IMR-90 (cell line): ENCODE results near the gene RFX2. TPM values are rescaled to one million over a fixed set of nuclear protein-coding genes. Genes with fewer than 3 reads are reported as not detected.

ENCODE experiments used
- ATAC-seq: fragments of 200-7000 bp; cut with Tn5 transposase; 2 replicates; pipeline ENCODE4 v1.9.1; 2020; ENCODE audit warnings: low read depth, mild to moderate bottlenecking, moderate library complexity
- BruUV-seq: library from RNA; stranded (reverse); fragments of 400-500 nt; replicated peaks from 2 replicates; lab custom pipeline; 2021; lab: Mats Ljungman, UMichigan
- CTCF ChIA-PET: fragments of 300-600 bp; formaldehyde crosslinking; extraction: SDS; loops from one replicate; lab custom pipeline; 2021; ENCODE audit warnings: antibody characterized with exemption; lab: Yijun Ruan, JAX
- POLR2A ChIA-PET: fragments of 300-600 bp; sonication (Branson Sonifier 250); formaldehyde crosslinking; loops from one replicate; lab custom pipeline; 2022; ENCODE audit warnings: antibody characterized with exemption; ENCODE audit not compliant: unreplicated experiment; lab: Charles Lee
- DNase-seq: peaks from one replicate; pipeline ENCODE4 v3.0.0; 2013
- H2AFZ ChIP-seq: replicated peaks from 2 replicates; pipeline ENCODE3; 2013; ENCODE audit warnings: low read length, mild to moderate bottlenecking; ENCODE audit not compliant: poor library complexity
- H2AK5ac ChIP-seq: 2 replicates; pipeline ENCODE4 v1.6.1; 2013; ENCODE audit warnings: low read depth, low read length, inconsistent platforms
- H2AK9ac ChIP-seq: replicated peaks from 2 replicates; pipeline ENCODE3; 2013; ENCODE audit warnings: mild to moderate bottlenecking, low read depth, low read length, moderate library complexity; ENCODE audit not compliant: poor library complexity
- H2BK120ac ChIP-seq: 2 replicates; pipeline ENCODE4 v1.6.1; 2013; ENCODE audit warnings: low read depth, low read length, inconsistent platforms
- H2BK15ac ChIP-seq: 3 replicates; pipeline ENCODE4 v1.6.1; 2013; ENCODE audit warnings: low read depth, low read length, inconsistent platforms
- H2BK20ac ChIP-seq: 2 replicates; pipeline ENCODE4 v1.6.1; 2013; ENCODE audit warnings: low read depth, mild to moderate bottlenecking, inconsistent platforms, low read length, moderate library complexity
- H2BK5ac ChIP-seq: 2 replicates; pipeline ENCODE4 v1.6.1; 2013; ENCODE audit warnings: mild to moderate bottlenecking, low read depth, low read length, inconsistent platforms; ENCODE audit not compliant: poor library complexity, severe bottlenecking
- H3K14ac ChIP-seq: replicated peaks from 2 replicates; pipeline ENCODE4 v1.6.1; 2013; ENCODE audit warnings: low read depth, low read length, inconsistent platforms
- H3K18ac ChIP-seq: 2 replicates; pipeline ENCODE4 v1.6.1; 2013; ENCODE audit warnings: low read depth, low read length, control low read depth
- H3K23ac ChIP-seq: 2 replicates; pipeline ENCODE4 v1.6.1; 2013; ENCODE audit warnings: low read depth, low read length, inconsistent platforms
- H3K27ac ChIP-seq: 2 replicates; pipeline ENCODE4 v1.5.1; 2013; ENCODE audit warnings: mild to moderate bottlenecking, control low read depth, low read length; ENCODE audit not compliant: insufficient read depth
- H3K27me3 ChIP-seq: 2 replicates; pipeline ENCODE4 v1.6.1; 2013; ENCODE audit warnings: low read length; ENCODE audit not compliant: control insufficient read depth, insufficient read depth
- H3K36me3 ChIP-seq: 2 replicates; pipeline ENCODE4 v1.6.1; 2013; ENCODE audit warnings: low read length, mixed read lengths; ENCODE audit not compliant: control insufficient read depth, insufficient read depth
- H3K4ac ChIP-seq: 2 replicates; pipeline ENCODE4 v1.6.1; 2013; ENCODE audit warnings: low read depth, low read length, inconsistent platforms
- H3K4me1 ChIP-seq: 2 replicates; pipeline ENCODE4 v1.6.1; 2013; ENCODE audit warnings: low read length, mixed read lengths; ENCODE audit not compliant: control insufficient read depth, insufficient read depth
- H3K4me2 ChIP-seq: 2 replicates; pipeline ENCODE4 v1.6.1; 2013; ENCODE audit warnings: low read depth, mild to moderate bottlenecking, control low read depth, low read length, moderate library complexity
- H3K4me3 ChIP-seq: 2 replicates; pipeline ENCODE4 v1.5.1; 2013; ENCODE audit warnings: low read depth, mild to moderate bottlenecking, control low read depth, low read length, moderate library complexity; ENCODE audit not compliant: insufficient read depth
- H3K56ac ChIP-seq: 2 replicates; pipeline ENCODE4 v1.6.1; 2013; ENCODE audit warnings: low read length, inconsistent platforms; ENCODE audit not compliant: insufficient read depth; ENCODE audit errors: extremely low read depth
- H3K79me1 ChIP-seq, 2 experiments: 2 replicates each; pipeline ENCODE4 v1.6.1; 2013; ENCODE audit warnings: low read length in 2 of 2, inconsistent platforms in 1 of 2, low read depth in 1 of 2
- H3K9ac ChIP-seq: 2 replicates; pipeline ENCODE4 v1.6.1; 2013; ENCODE audit warnings: low read depth, low read length, control low read depth
- H3K9me1 ChIP-seq: 2 replicates; pipeline ENCODE4 v1.6.1; 2013; ENCODE audit warnings: low read length, inconsistent platforms; ENCODE audit not compliant: insufficient read depth
- H3K9me3 ChIP-seq: 2 replicates; pipeline ENCODE4 v1.6.1; 2013; ENCODE audit warnings: low read length; ENCODE audit not compliant: control insufficient read depth, insufficient read depth
- H4K20me1 ChIP-seq: 2 replicates; pipeline ENCODE4 v1.6.1; 2013; ENCODE audit warnings: low read length, inconsistent platforms; ENCODE audit not compliant: insufficient read depth
- H4K5ac ChIP-seq: 2 replicates; pipeline ENCODE4 v1.6.1; 2013; ENCODE audit warnings: mild to moderate bottlenecking, low read depth, low read length, control low read depth
- H4K8ac ChIP-seq, 2 experiments: 2 replicates each; pipeline ENCODE4 v1.6.1; 2013; ENCODE audit warnings: low read depth in 2 of 2, low read length in 2 of 2, control low read depth in 1 of 2, inconsistent platforms in 1 of 2
- H4K91ac ChIP-seq: 2 replicates; pipeline ENCODE4 v1.6.1; 2013; ENCODE audit warnings: low read depth, low read length, inconsistent platforms; ENCODE audit not compliant: insufficient read depth
- CEBPB ChIP-seq: IDR thresholded peaks from 2 replicates; pipeline ENCODE4 v1.6.1; 2012; ENCODE audit warnings: low read depth, low read length, improper control_type of control experiment
- CHD1 ChIP-seq: IDR thresholded peaks from 2 replicates; pipeline ENCODE4 v1.6.1; 2012; ENCODE audit warnings: low read depth, low read length, improper control_type of control experiment
- CTCF ChIP-seq: conservative IDR thresholded peaks from 2 replicates; pipeline ENCODE4 v1.5.1; 2012; ENCODE audit warnings: mild to moderate bottlenecking, low read depth, low read length, improper control_type of control experiment
- ELK1 ChIP-seq: fragments of 150-350 bp; IDR thresholded peaks from 2 replicates; pipeline ENCODE4 v1.6.1; 2016; ENCODE audit warnings: low read depth, mild to moderate bottlenecking, low read length, moderate library complexity, borderline replicate concordance
- MAFK ChIP-seq: IDR thresholded peaks from 2 replicates; pipeline ENCODE4 v1.6.1; 2012; ENCODE audit warnings: low read depth, low read length, improper control_type of control experiment
- MAZ ChIP-seq: IDR thresholded peaks from 2 replicates; pipeline ENCODE4 v1.6.1; 2012; ENCODE audit warnings: low read depth, mild to moderate bottlenecking, low read length, improper control_type of control experiment, moderate library complexity, borderline replicate concordance
- USF2 ChIP-seq: fragments of 150-350 bp; IDR thresholded peaks from 2 replicates; pipeline ENCODE4 v1.6.1; 2017; ENCODE audit warnings: mild to moderate bottlenecking, antibody characterized with exemption, low read length, low read depth
- WGBS, 2 experiments: methylation state at CpG; one replicate each; pipeline versions ENCODE4 v1.1.5 to v1.1.7; 2013; ENCODE audit warnings: missing lambda C conversion rate in 2 of 2; ENCODE audit not compliant: insufficient read length in 1 of 2; ENCODE audit errors: extremely low coverage in 2 of 2; 5-methylcytosine and 5-hydroxymethylcytosine counted together
- dilution Hi-C: fragments of 300-500 bp; cut with HindIII; formaldehyde crosslinking; loops from one replicate; pipeline ENCODE4 v1.14.3; 2018; ENCODE audit warnings: low sequenced_read_pairs; ENCODE audit not compliant: unreplicated experiment
- in situ Hi-C: fragments of 300-500 bp; cut with MboI; formaldehyde crosslinking; loops from 3 replicates; pipeline ENCODE4 v1.14.3; 2019; ENCODE audit warnings: low sequenced_read_pairs, inconsistent platforms, mixed read lengths
- intact Hi-C: fragments of 100-400 bp; cut with micrococcal nuclease; formaldehyde crosslinking; loops from 2 replicates; pipeline ENCODE4 v1.10.0; 2022
- polyA plus RNA-seq, 3 experiments: library from polyadenylated mRNA; depleted of rRNA; stranded (reverse); fragments of >200 nt; gene quantifications; 2 replicates each; pipeline ENCODE4 v1.2.3, GENCODE V29; 2012; ENCODE audit warnings: low replicate concordance in 1 of 3
- total RNA-seq: library from RNA; depleted of rRNA; stranded (reverse); fragments of >200 nt; gene quantifications from 2 replicates; pipeline ENCODE4 v1.2.3, GENCODE V29; 2012

Gene RFX2
- total and polyA plus RNA-seq, 2 of the 4 experiments (the other 2 are of a cell fraction) = 2.2 to 4.9 TPM

GRCh38 chr19:5948752-5949564 lies 161.3 kb downstream of the RFX2 start (continued):
- TF ChIP-seq CHD1 (no peak), MAFK (no peak)

- Histone ChIP-seq H3K36me3 (peaks cover 22% of the 10 kb centered on the region), H3K4ac (peak overlapping the region; percentile 58), H3K4me2 (peak overlapping the region; percentile 32; the same call in 1 of the 2 replicates), H3K9me1 (peaks cover 42% of the 10 kb centered on the region), H2BK20ac (peak overlapping the region; percentile 36; the same call in 1 of the 2 replicates), H2BK15ac (no peak overlapping the region), H4K20me1 (peaks cover 67% of the 10 kb centered on the region), H2AK9ac (peak overlapping the region; percentile 39), H3K4me1 (peaks cover 51% of the 10 kb centered on the region), H3K18ac (peak overlapping the region; percentile 2; the same call in 1 of the 2 replicates), H3K79me1 (peaks cover 40 to 97% of the 10 kb centered on the region in 2 experiments), H4K91ac (peak overlapping the region; percentile 23; the same call in 1 of the 2 replicates), H3K23ac (0 out of 2 replicates have a peak overlapping the region, but pooled peaks have one; percentile 41), H2BK5ac (peak overlapping the region; percentile 19), H3K14ac (peak overlapping the region; percentile 78), H3K27me3 (no peaks in the 10 kb centered on the region), H2AK5ac (peak overlapping the region; percentile 66), H2AFZ (peak overlapping the region; percentile 23), H2BK120ac (peak overlapping the region; percentile 12; the same call in 1 of the 2 replicates), H3K9ac (peak overlapping the region; percentile 42), H3K56ac (no peak overlapping the region), H3K9me3 (no peaks in the 10 kb centered on the region), H3K27ac (peak overlapping the region; percentile 72; the same call in 1 of the 2 replicates), H3K4me3 (no peak overlapping the region), H4K5ac (peak overlapping the region; percentile 24), H4K8ac (peak overlapping the region in 1 of 2 experiments; percentile 51; a peak in 2 of 4 replicates)
- WGBS, 2 experiments = 20% methylated on average over 1 of the region's 13 CpGs; no CpG with 5 or more reads in 1 of the 2 experiments
- POLR2A ChIA-PET = interaction anchor here (0.6 kb wide), 1 partner anchor 13 kb away, joined by 5 read pairs; no protein-coding TSS in a partner anchor
- intact Hi-C loops = no loop called here
- TF ChIP-seq MAFK (peak; percentile 70), CTCF (no peak), CHD1 (no peak), CEBPB (peak; percentile 42), MAZ (0 out of 2 replicates have a peak, but pooled peaks have one; percentile 30), ELK1 (no peak), USF2 (peak; percentile 52; the same call in 1 of the 2 replicates)
- CTCF ChIA-PET = interaction anchor here (0.6 to 1.2 kb wide), 3 partner anchors 20 to 144 kb away, joined by 3 to 4 read pairs (median 3); no protein-coding TSS in a partner anchor
- no TSS peak for BruUV-seq
- in situ Hi-C loops = no loop called here
- DNase-seq = peak; percentile 67
- ATAC-seq = peak; percentile 38
- dilution Hi-C loops = no loop called here
Measured at GRCh38 chr19:5947435-5947834, 162.9 kb downstream of the RFX2 start.
